Uterus (tissue), 4 donors: ENCODE measurements around the gene SIRT6. TPM values are rescaled to one million over a fixed set of nuclear protein-coding genes. Genes with fewer than 3 reads are reported as not detected.
A peak's percentile ranks its signal among the peaks of the same experiment; 100 is the strongest.
"Not testable (repeated sequence)": the region's sequence is repeated elsewhere in the genome, so short reads cannot be mapped to it uniquely, and the experiment has no call there.

ENCODE experiments used
- DNase-seq, 2 donors: peaks; one replicate each; pipeline ENCODE4 v3.0.0-alpha.2; 2019 to 2020
- H3K27ac ChIP-seq, 2 donors: fragments of 200-600 bp; sonication (generic); 1 replicate in 1 of 2; 2 replicates in 1 of 2; pipeline ENCODE4 v1.5.1; 2016 to 2018
- H3K27me3 ChIP-seq, 2 donors: fragments of 200-600 bp; sonication (generic); one replicate each; pipeline ENCODE4 v1.5.1; 2018 to 2019; ENCODE audit warnings: control low read depth in 1 of 2
- H3K36me3 ChIP-seq, 2 donors: fragments of 200-600 bp; sonication (generic); one replicate each; pipeline ENCODE4 v1.5.1; 2019; ENCODE audit warnings: control low read depth in 1 of 2
- H3K4me1 ChIP-seq, 2 donors: fragments of 200-600 bp; sonication (generic); one replicate each; pipeline ENCODE4 v1.5.1; 2018 to 2019; ENCODE audit warnings: control low read depth in 1 of 2
- H3K4me3 ChIP-seq, 2 donors: fragments of 200-600 bp; sonication (generic); 1 replicate in 1 of 2; 2 replicates in 1 of 2; pipeline ENCODE4 v1.5.1; 2018 to 2019; ENCODE audit warnings: mild to moderate bottlenecking in 1 of 2
- H3K9me3 ChIP-seq, 2 donors: fragments of 200-600 bp; sonication (generic); one replicate each; pipeline ENCODE4 v1.5.1; 2019; ENCODE audit warnings: control low read depth in 1 of 2
- CTCF ChIP-seq, 4 experiments: fragments of 200-600 bp in 2 of 4; fragments of 450-650 bp in 2 of 4; sonication (generic) in 2 of 4; IDR thresholded peaks; one replicate each; pipeline ENCODE4 v1.5.1; 2016 to 2019; ENCODE audit warnings: antibody characterized with exemption in 4 of 4, mild to moderate bottlenecking in 2 of 4, moderate library complexity in 1 of 4
- POLR2A ChIP-seq, 2 donors: fragments of 450-650 bp; IDR thresholded peaks; one replicate each; pipeline ENCODE4 v1.6.1; 2016; ENCODE audit warnings: antibody characterized with exemption in 2 of 2, mild to moderate bottlenecking in 1 of 2, moderate library complexity in 1 of 2
- intact Hi-C: fragments of 100-400 bp; cut with DNase I; formaldehyde crosslinking; loops from one replicate; pipeline ENCODE4 v1.15.1; 2023; ENCODE audit warnings: low total_unique reads
- total RNA-seq, 4 donors: library from RNA; depleted of rRNA in 3 of 4; stranded (reverse); fragments of >200 nt in 3 of 4; gene quantifications; one replicate each; pipeline versions ENCODE4 v1.1.0 to v1.2.4, GENCODE V29; 2014 to 2023
- donor health status: DM: yes; HTN: yes; CAD: no.

Gene SIRT6
- 10 to 100 TPM in 3 of 4 donors, 1 to 10 TPM in 1; 1.3 to 23.2 (median 15.1) TPM for total RNA-seq

- Histone ChIP-seq H3K36me3 (no peaks in the 10 kb centered on the region), H3K4me3 (peak within 1 kb of the TSS; percentile 79 to 87), H3K27me3 (no peaks in the 10 kb centered on the region), H3K27ac (peak within 1 kb of the TSS; percentile 72 to 74), H3K9me3 (no peaks in the 10 kb centered on the region), H3K4me1 (peaks cover 0 to 9% of the 10 kb centered on the region in 2 donors)
- TF ChIP-seq CTCF (IDR thresholded peaks at IDR 0.05) (peak in 1 of 4 experiments; percentile 15), POLR2A (IDR thresholded peaks at IDR 0.05) (peak; percentile 69 to 74)
- DNase-seq, result peak; percentile 94
- intact Hi-C loops, result no loop called here
These were observed at the start of gene SIRT6, which contains the start of gene ANKRD24 for GRCh38 chr19:4182084-4182810. SIRT6 (minus strand) TSS chr19:4182563; CDS start chr19:4182539, 24 bp downstream. ANKRD24 (plus strand) TSS chr19:4182689; CDS start chr19:4186426, 3,737 bp downstream.

- intact Hi-C loops, H3K36me3 ChIP-seq, DNase-seq, H3K4me3 ChIP-seq, H3K4me1 ChIP-seq, H3K9me3 ChIP-seq, H3K27ac ChIP-seq: not testable (repeated sequence)
- H3K27me3 ChIP-seq, result peaks cover 0 to 10% of the 10 kb centered on the region in 2 donors
These were observed 49.8 kb upstream of the SIRT6 start for GRCh38 chr19:4232139-4232538.

GRCh38 chr19:4231521-4231920 lies 49.2 kb upstream of the SIRT6 start:
- H3K4me3 ChIP-seq, H3K9me3 ChIP-seq, intact Hi-C loops, DNase-seq, H3K27ac ChIP-seq, H3K36me3 ChIP-seq, H3K4me1 ChIP-seq: not testable (repeated sequence)
- H3K27me3 ChIP-seq, result peaks cover 0 to 10% of the 10 kb centered on the region in 2 donors

GRCh38 chr19:4230237-4230636 lies 47.9 kb upstream of the SIRT6 start:
- H3K27ac ChIP-seq, intact Hi-C loops, DNase-seq, H3K4me3 ChIP-seq, H3K9me3 ChIP-seq, H3K4me1 ChIP-seq, H3K36me3 ChIP-seq: not testable (repeated sequence)
- H3K27me3 ChIP-seq, result peaks cover 0 to 10% of the 10 kb centered on the region in 2 donors

- H3K4me3 ChIP-seq, result no peak within 1 kb of the TSS
- intact Hi-C loops, result no loop called here
- no peak within 1 kb of the TSS for H3K27ac ChIP-seq
- peaks cover 0 to 10% of the 10 kb centered on the region in 2 donors for H3K27me3 ChIP-seq
- DNase-seq, result no peak
- H3K36me3 ChIP-seq, result no peaks in the 10 kb centered on the region
- no peaks in the 10 kb centered on the region for H3K4me1 ChIP-seq
- H3K9me3 ChIP-seq, result no peaks in the 10 kb centered on the region
- TF ChIP-seq CTCF (IDR thresholded peaks at IDR 0.05) (no peak), POLR2A (IDR thresholded peaks at IDR 0.05) (no peak)
These were observed 47.0 kb upstream of the SIRT6 start, which contains the start of gene EBI3 for GRCh38 chr19:4229179-4229931. EBI3 (plus strand) TSS chr19:4229523; CDS start chr19:4229551, 28 bp downstream.

- no peaks in the 10 kb centered on the region for H3K9me3 ChIP-seq
- intact Hi-C loops, result no loop called here
- no peak for DNase-seq
- TF ChIP-seq POLR2A (IDR thresholded peaks at IDR 0.05), result no peak
- no peak for TF ChIP-seq CTCF (IDR thresholded peaks at IDR 0.05)
- no peak overlapping the region for H3K4me3 ChIP-seq
- no peaks in the 10 kb centered on the region for H3K36me3 ChIP-seq
- peaks cover 0 to 10% of the 10 kb centered on the region in 2 donors for H3K27me3 ChIP-seq
- no peaks in the 10 kb centered on the region for H3K4me1 ChIP-seq
- no peak overlapping the region for H3K27ac ChIP-seq
These were observed 46.4 kb upstream of the SIRT6 start for GRCh38 chr19:4228765-4229178.
